SU-DHL-6 (cell line): ENCODE measurements around the gene NOP14.
"Not testable (repeated sequence)": the region's sequence is repeated elsewhere in the genome, so short reads cannot be mapped to it uniquely, and the experiment has no call there.

ENCODE experiments used
- H2AFZ ChIP-seq: fragments of 200-600 bp; sonication (generic); 2 replicates; pipeline ENCODE4 v1.6.1; 2014; ENCODE audit warnings: low read depth, mild to moderate bottlenecking, moderate library complexity, mixed read lengths, antibody characterized with exemption, low read length; ENCODE audit not compliant: severe bottlenecking
- H3F3A ChIP-seq: fragments of 200-600 bp; shearing (Covaris generic); 2 replicates; pipeline ENCODE4 v1.6.0; 2016; ENCODE audit warnings: antibody characterized with exemption, mild to moderate bottlenecking; ENCODE audit not compliant: insufficient read depth
- H3K27ac ChIP-seq: fragments of 200-600 bp; sonication (generic); 2 replicates; pipeline ENCODE4 v1.5.1; 2016; ENCODE audit warnings: low read depth, mild to moderate bottlenecking, low read length, moderate library complexity, mixed read lengths
- H3K27me3 ChIP-seq: fragments of 200-600 bp; sonication (generic), shearing (Covaris generic); 2 replicates; pipeline ENCODE4 v1.6.0; 2014; ENCODE audit warnings: mild to moderate bottlenecking, low read length
- H3K36me3 ChIP-seq: fragments of 200-600 bp; sonication (generic); 2 replicates; pipeline ENCODE4 v1.6.1; 2014; ENCODE audit warnings: mild to moderate bottlenecking, low read length, mixed read lengths
- H3K4me2 ChIP-seq: fragments of 300-600, 200-600 bp; shearing (Covaris generic), sonication (generic); 2 replicates; pipeline ENCODE4 v1.6.0; 2014; ENCODE audit warnings: low read length, low read depth, mild to moderate bottlenecking; ENCODE audit not compliant: poor library complexity, severe bottlenecking
- H3K4me3 ChIP-seq: fragments of 200-600 bp; sonication (generic); 2 replicates; pipeline ENCODE4 v1.5.1; 2014; ENCODE audit warnings: antibody characterized with exemption, low read length, mild to moderate bottlenecking, mixed read lengths; ENCODE audit not compliant: insufficient read depth, poor library complexity, severe bottlenecking
- H3K79me2 ChIP-seq: fragments of 200-600 bp; sonication (generic); 2 replicates; pipeline ENCODE4 v1.6.1; 2014; ENCODE audit warnings: mild to moderate bottlenecking, low read length, moderate library complexity; ENCODE audit not compliant: insufficient read depth
- H3K9ac ChIP-seq: fragments of 200-600 bp; sonication (generic); 2 replicates; pipeline ENCODE4 v1.7.0; 2014; ENCODE audit warnings: mild to moderate bottlenecking, low read length
- H3K9me2 ChIP-seq: fragments of 200-600 bp; sonication (generic); replicated peaks from 2 replicates; pipeline ENCODE4 v1.6.1; 2014; ENCODE audit warnings: low read length; ENCODE audit not compliant: insufficient read depth
- H3K9me3 ChIP-seq: fragments of 200-600 bp; sonication (generic); 2 replicates; pipeline ENCODE4 v1.6.1; 2014; ENCODE audit warnings: low read length, mixed read lengths; ENCODE audit not compliant: insufficient read depth
- H4K20me1 ChIP-seq: fragments of 200-600 bp; sonication (generic); 2 replicates; pipeline ENCODE4 v1.6.1; 2014; ENCODE audit warnings: low read depth, mild to moderate bottlenecking, antibody characterized with exemption, low read length, moderate library complexity, mixed read lengths
- CTCF ChIP-seq: fragments of 200-600 bp; sonication (generic); IDR thresholded peaks from one replicate; pipeline ENCODE4 v1.5.1; 2017; ENCODE audit warnings: antibody characterized with exemption, mild to moderate bottlenecking, low read length, moderate library complexity; ENCODE audit not compliant: insufficient read depth, poor library complexity, severe bottlenecking
- EZH2phosphoT487 ChIP-seq: fragments of 200-600 bp; sonication (generic), shearing (Covaris generic); conservative IDR thresholded peaks from 2 replicates; pipeline ENCODE4 v1.6.1; 2018; ENCODE audit warnings: mild to moderate bottlenecking, antibody characterized with exemption, low read length, moderate library complexity, mixed read lengths

The NOP14 gene

GRCh38 chr4:2991243-2991642 lies 28.0 kb upstream of the NOP14 start:
- H3K27ac ChIP-seq, result no peak overlapping the region
- H3K27me3 ChIP-seq, result no peaks in the 10 kb centered on the region
- H3F3A ChIP-seq, result no peaks in the 10 kb centered on the region
- no peaks in the 10 kb centered on the region for H3K9me3 ChIP-seq
- H3K4me3 ChIP-seq, result no peak overlapping the region
- no peaks in the 10 kb centered on the region for H3K36me3 ChIP-seq
- no peaks in the 10 kb centered on the region for H3K9me2 ChIP-seq
- TF ChIP-seq CTCF, result no peak
- no peak for TF ChIP-seq EZH2phosphoT487
- no peak overlapping the region for H3K4me2 ChIP-seq
- H4K20me1 ChIP-seq, result no peaks in the 10 kb centered on the region
- no peaks in the 10 kb centered on the region for H3K79me2 ChIP-seq
- H2AFZ ChIP-seq, result no peak overlapping the region
- H3K9ac ChIP-seq, result no peak overlapping the region

DNA sequence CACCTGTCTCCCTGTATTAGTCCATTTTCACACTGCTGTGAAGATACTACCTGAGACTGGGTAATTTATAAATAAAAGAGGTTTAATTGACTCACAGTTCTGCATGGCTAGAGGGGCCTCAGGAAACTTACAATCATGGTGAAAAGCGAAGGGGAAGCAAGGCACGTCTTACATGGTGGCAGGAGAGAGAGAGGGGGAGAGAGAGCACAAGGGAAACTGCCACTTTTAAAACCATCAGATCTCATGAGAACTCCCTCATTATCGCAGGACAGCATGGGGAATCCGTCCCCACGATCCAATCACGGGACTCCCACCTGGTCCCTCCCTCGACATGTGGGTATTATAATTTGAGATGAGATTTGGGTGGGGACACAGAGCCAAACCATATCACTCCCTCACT lies 20.5 kb upstream of the NOP14 start:
- not testable (repeated sequence) for H3K27me3 ChIP-seq, H3K4me2 ChIP-seq, H3K4me3 ChIP-seq, H3K79me2 ChIP-seq, H3K9ac ChIP-seq, H2AFZ ChIP-seq, H4K20me1 ChIP-seq, H3F3A ChIP-seq, H3K36me3 ChIP-seq, H3K27ac ChIP-seq, H3K9me2 ChIP-seq
- H3K9me3 ChIP-seq, result peaks cover 37% of the 10 kb centered on the region; the same call in 1 of the 2 replicates

- no peaks in the 10 kb centered on the region for H3K9me2 ChIP-seq
- H4K20me1 ChIP-seq, result no peaks in the 10 kb centered on the region
- H3K79me2 ChIP-seq, result no peaks in the 10 kb centered on the region
- no peak overlapping the region for H3K4me3 ChIP-seq
- H3K4me2 ChIP-seq, result no peak overlapping the region
- no peaks in the 10 kb centered on the region for H3F3A ChIP-seq
- H3K36me3 ChIP-seq, result no peaks in the 10 kb centered on the region
- H2AFZ ChIP-seq, result no peak overlapping the region
- H3K27ac ChIP-seq, result no peak overlapping the region
- no peak overlapping the region for H3K9ac ChIP-seq
- peaks cover 37% of the 10 kb centered on the region; the same call in 1 of the 2 replicates for H3K9me3 ChIP-seq
- no peaks in the 10 kb centered on the region for H3K27me3 ChIP-seq
- no peak for TF ChIP-seq EZH2phosphoT487
- TF ChIP-seq CTCF, result no peak
Measured at GRCh38 chr4:2982012-2982411, 18.8 kb upstream of the NOP14 start.

GRCh38 chr4:2981256-2981819 lies 18.1 kb upstream of the NOP14 start:
- Histone ChIP-seq H3K27ac (no peak overlapping the region), H3K36me3 (no peaks in the 10 kb centered on the region), H3K4me3 (no peak overlapping the region), H3F3A (no peaks in the 10 kb centered on the region), H3K4me2 (no peak overlapping the region), H3K9me2 (no peaks in the 10 kb centered on the region), H3K27me3 (no peaks in the 10 kb centered on the region), H3K79me2 (no peaks in the 10 kb centered on the region), H3K9me3 (peaks cover 37% of the 10 kb centered on the region; the same call in 1 of the 2 replicates), H3K9ac (no peak overlapping the region), H2AFZ (no peak overlapping the region), H4K20me1 (no peaks in the 10 kb centered on the region)
- TF ChIP-seq EZH2phosphoT487 (no peak), CTCF (no peak)
